Sigmoid colon (tissue), 7 donors: ENCODE data around the gene LZTS3. TPM values are rescaled to one million over a fixed set of nuclear protein-coding genes. Genes with fewer than 3 reads are reported as not detected.

Source experiments
- DNase-seq: peaks from one replicate; pipeline ENCODE4 v3.0.0-alpha.2; 2019
- H3K27ac ChIP-seq, 4 donors: fragments of 200-600 bp; sonication (generic); one replicate each; pipeline ENCODE4 v1.5.1; 2016 to 2019; ENCODE audit warnings: mild to moderate bottlenecking in 1 of 4
- H3K27me3 ChIP-seq, 3 donors: fragments of 200-600 bp; sonication (generic); one replicate each; pipeline ENCODE4 v1.5.1; 2019; ENCODE audit warnings: mild to moderate bottlenecking in 1 of 3
- H3K36me3 ChIP-seq, 4 donors: fragments of 200-600 bp; sonication (generic); one replicate each; pipeline ENCODE4 v1.5.1; 2016 to 2019
- H3K4me1 ChIP-seq, 4 donors: fragments of 200-600 bp; sonication (generic); one replicate each; pipeline ENCODE4 v1.5.1; 2017 to 2019
- H3K4me3 ChIP-seq, 4 donors: fragments of 200-600 bp; sonication (generic); one replicate each; pipeline ENCODE4 v1.5.1; 2017 to 2019; ENCODE audit warnings: mild to moderate bottlenecking in 2 of 4, moderate library complexity in 1 of 4
- H3K9me3 ChIP-seq, 4 donors: fragments of 200-600 bp in 3 of 4; sonication (generic) in 3 of 4; one replicate each; pipeline versions ENCODE4 v1.5.1 to v1.6.1; 2013 to 2019
- CTCF ChIP-seq, 4 experiments: fragments of 450-650 bp in 3 of 4; fragments of 200-600 bp in 1 of 4; IDR thresholded peaks; one replicate each; pipeline ENCODE4 v1.5.1; 2016 to 2019; ENCODE audit warnings: antibody characterized with exemption in 4 of 4, mild to moderate bottlenecking in 3 of 4, moderate library complexity in 2 of 4
- EP300 ChIP-seq, 4 donors: sonication (generic); formaldehyde crosslinking; IDR thresholded peaks; one replicate each; pipeline ENCODE4 v1.6.1; 2017; ENCODE audit warnings: antibody characterized with exemption in 4 of 4
- POLR2A ChIP-seq, 2 donors: fragments of 450-650 bp; IDR thresholded peaks; one replicate each; pipeline ENCODE4 v1.6.1; 2016; ENCODE audit warnings: antibody characterized with exemption in 2 of 2, mild to moderate bottlenecking in 2 of 2, moderate library complexity in 2 of 2
- POLR2AphosphoS5 ChIP-seq, 4 donors: sonication (generic); formaldehyde crosslinking; IDR thresholded peaks; one replicate each; pipeline ENCODE4 v1.6.1; 2017; ENCODE audit warnings: antibody characterized with exemption in 4 of 4
- WGBS, 2 donors: extraction: QIAGEN DNeasy Blood & Tissue Kit; methylation state at CpG; one replicate each; pipeline ENCODE4 v1.1.7; 2013; 5-methylcytosine and 5-hydroxymethylcytosine counted together
- intact Hi-C: fragments of 100-400 bp; cut with DNase I; formaldehyde crosslinking; loops from one replicate; pipeline ENCODE4 v1.15.1; 2023
- polyA plus RNA-seq, 3 donors: library from polyadenylated mRNA; stranded (reverse); fragments of 200-250 nt; gene quantifications; one replicate each; pipeline ENCODE4 v1.2.3, GENCODE V29; 2013
- total RNA-seq, 4 donors: library from RNA; depleted of rRNA; stranded (reverse); fragments of >200 nt; gene quantifications; one replicate each; pipeline ENCODE4 v1.1.0, GENCODE V29; 2016
- donor health status: healthy with polysubstance abuse.
- donor health status: Bipolar disorder and iron deficiency.
- donor health status: healthy.

LZTS3 gene
- total and polyA plus RNA-seq, 7 donors = 2.4 to 10.5 (median 8.3) TPM

GRCh38 chr20:3193806-3194616, 20.7 kb upstream of the LZTS3 start:
- intact Hi-C loops = no loop called here
- Histone ChIP-seq H3K27me3 (no peaks in the 10 kb centered on the region), H3K9me3 (no peaks in the 10 kb centered on the region), H3K4me3 (no peak overlapping the region), H3K4me1 (no peaks in the 10 kb centered on the region), H3K27ac (no peak overlapping the region), H3K36me3 (peaks cover 33 to 98% (median 53%) of the 10 kb centered on the region in 4 donors)
- TF ChIP-seq POLR2AphosphoS5 (IDR thresholded peaks at IDR 0.05) (no peak), POLR2A (IDR thresholded peaks at IDR 0.05) (no peak), EP300 (IDR thresholded peaks at IDR 0.05) (no peak), CTCF (IDR thresholded peaks at IDR 0.05) (no peak)
- 95 to 96% methylated on average over 14 of the region's 14 CpGs for WGBS, 2 donors
- no peak for DNase-seq

- Histone ChIP-seq H3K4me1 (no peaks in the 10 kb centered on the region), H3K27ac (no peak overlapping the region), H3K36me3 (peaks cover 33 to 82% (median 53%) of the 10 kb centered on the region in 4 donors), H3K9me3 (no peaks in the 10 kb centered on the region), H3K4me3 (no peak overlapping the region), H3K27me3 (no peaks in the 10 kb centered on the region)
- no peak for DNase-seq
- 91 to 95% methylated on average over 18 of the region's 18 CpGs for WGBS, 2 donors
- TF ChIP-seq POLR2AphosphoS5 (IDR thresholded peaks at IDR 0.05) = no peak
- TF ChIP-seq EP300 (IDR thresholded peaks at IDR 0.05) = no peak
- TF ChIP-seq CTCF (IDR thresholded peaks at IDR 0.05) = no peak
- TF ChIP-seq POLR2A (IDR thresholded peaks at IDR 0.05) = no peak
- intact Hi-C loops = no loop called here
Observed at GRCh38 chr20:3192226-3193015, 19.1 kb upstream of the LZTS3 start.

GRCh38 chr20:3190681-3191111, 17.3 kb upstream of the LZTS3 start:
- H3K4me1 ChIP-seq = no peaks in the 10 kb centered on the region
- H3K36me3 ChIP-seq = peaks cover 33 to 66% (median 50%) of the 10 kb centered on the region in 4 donors
- H3K27me3 ChIP-seq = no peaks in the 10 kb centered on the region
- WGBS, 2 donors = 94% methylated on average over 14 of the region's 14 CpGs
- no peak overlapping the region for H3K4me3 ChIP-seq
- no peak overlapping the region for H3K27ac ChIP-seq
- TF ChIP-seq POLR2A (IDR thresholded peaks at IDR 0.05) (no peak), POLR2AphosphoS5 (IDR thresholded peaks at IDR 0.05) (no peak), CTCF (IDR thresholded peaks at IDR 0.05) (no peak), EP300 (IDR thresholded peaks at IDR 0.05) (no peak)
- DNase-seq = no peak
- intact Hi-C loops = no loop called here
- H3K9me3 ChIP-seq = no peaks in the 10 kb centered on the region

- Histone ChIP-seq H3K4me3 (no peak overlapping the region), H3K36me3 (peaks cover 25 to 56% (median 41%) of the 10 kb centered on the region in 4 donors), H3K27me3 (no peaks in the 10 kb centered on the region), H3K27ac (no peak overlapping the region), H3K9me3 (no peaks in the 10 kb centered on the region), H3K4me1 (no peaks in the 10 kb centered on the region)
- intact Hi-C loops = no loop called here
- DNase-seq = no peak
- WGBS, 2 donors = 84 to 91% methylated on average over 4 of the region's 4 CpGs
- TF ChIP-seq CTCF (IDR thresholded peaks at IDR 0.05) (no peak), POLR2AphosphoS5 (IDR thresholded peaks at IDR 0.05) (no peak)
Observed at GRCh38 chr20:3189561-3190131, 16.3 kb upstream of the LZTS3 start.
